Activated naive CD4-positive, alpha-beta T cell treated with anti-CD3 and anti-CD28 coated beads for 36 hours (primary cell): ENCODE measurements around the gene SLC35B1. TPM values are rescaled to one million over a fixed set of nuclear protein-coding genes. Genes with fewer than 3 reads are reported as not detected.

ENCODE experiments used
- CTCF ChIA-PET: fragments of 350-600 bp; sonication (Branson Sonifier 250); formaldehyde crosslinking; loops from one replicate; lab custom pipeline; 2021; ENCODE audit warnings: antibody characterized with exemption; lab: Charles Lee
- DNase-seq: peaks from one replicate; pipeline ENCODE4 v3.0.0-alpha.2; 2020
- H3K27ac Mint-ChIP-seq: one replicate; pipeline ENCODE4 v1.8.0; 2021; ENCODE audit warnings: mild to moderate bottlenecking, mixed read lengths
- H3K27me3 Mint-ChIP-seq: one replicate; pipeline ENCODE4 v1.8.0; 2021; ENCODE audit warnings: low read depth, mixed read lengths
- H3K36me3 Mint-ChIP-seq: one replicate; pipeline ENCODE4 v1.8.0; 2021; ENCODE audit warnings: low read depth, mixed read lengths
- H3K4me1 Mint-ChIP-seq: one replicate; pipeline ENCODE4 v1.8.0; 2021; ENCODE audit warnings: low read depth, mixed read lengths
- H3K4me3 Mint-ChIP-seq: one replicate; pipeline ENCODE4 v1.8.0; 2021; ENCODE audit warnings: mild to moderate bottlenecking, moderate library complexity, mixed read lengths
- H3K9me3 Mint-ChIP-seq: one replicate; pipeline ENCODE4 v1.8.0; 2021; ENCODE audit warnings: mixed read lengths
- intact Hi-C: fragments of 100-400 bp; cut with micrococcal nuclease; formaldehyde crosslinking; loops from one replicate; pipeline ENCODE4 v1.15.1; 2023
- total RNA-seq, 2 experiments: library from RNA; stranded (reverse); gene quantifications; one replicate each; pipeline ENCODE4 v1.2.3, GENCODE V29; 2021

SLC35B1 gene
- total RNA-seq, 2 experiments from 2014 or later, result 35.3 to 39.5 TPM

- peak; percentile 46 for DNase-seq
- Mint-ChIP-seq H3K36me3 (peaks cover 7% of the 10 kb centered on the region), H3K27me3 (no peaks in the 10 kb centered on the region), H3K4me3 (peak overlapping the region; percentile 55), H3K4me1 (peaks cover 74% of the 10 kb centered on the region), H3K9me3 (no peaks in the 10 kb centered on the region), H3K27ac (peak overlapping the region; percentile 91)
- CTCF ChIA-PET, result interaction anchor here (0.6 to 3.7 kb wide), 5 partner anchors 9 to 535 kb away, joined by 3 to 13 read pairs (median 4); partner anchors contain the start of genes NXPH3 and SLC35B1
- intact Hi-C loops, result loop anchor here (10.0 kb wide), 1 partner anchor 402 kb away; no protein-coding TSS in a partner anchor
Measured at GRCh38 chr17:49746791-49747490, 39.2 kb upstream of the SLC35B1 start.

- CTCF ChIA-PET, result interaction anchor here (3.7 kb wide), 1 partner anchor 30 kb away, joined by 13 read pairs; no protein-coding TSS in a partner anchor
Measured at GRCh38 chr17:49745175-49746139, 37.7 kb upstream of the SLC35B1 start.

GRCh38 chr17:49742166-49742638 lies 34.4 kb upstream of the SLC35B1 start:
- Mint-ChIP-seq H3K4me3 (peak overlapping the region; percentile 58), H3K4me1 (peaks cover 87% of the 10 kb centered on the region), H3K27me3 (no peaks in the 10 kb centered on the region), H3K36me3 (peaks cover 9% of the 10 kb centered on the region), H3K27ac (peak overlapping the region; percentile 99), H3K9me3 (no peaks in the 10 kb centered on the region)
- intact Hi-C loops, result loop anchor here (10.0 kb wide), 1 partner anchor 397 kb away; no protein-coding TSS in a partner anchor
- CTCF ChIA-PET, result interaction anchor here (0.6 to 3.5 kb wide), 3 partner anchors 22 to 116 kb away, joined by 3 to 10 read pairs (median 3); partner anchors contain the start of gene FAM117A
- no peak for DNase-seq

More at GRCh38 chr17:49745175-49746139, 37.7 kb upstream of the SLC35B1 start:
- peaks cover 7% of the 10 kb centered on the region for H3K36me3 Mint-ChIP-seq
- H3K4me3 Mint-ChIP-seq, result no peak overlapping the region
- no peaks in the 10 kb centered on the region for H3K27me3 Mint-ChIP-seq
- peaks cover 88% of the 10 kb centered on the region for H3K4me1 Mint-ChIP-seq
- no peaks in the 10 kb centered on the region for H3K9me3 Mint-ChIP-seq
- DNase-seq, result no peak
- intact Hi-C loops, result loop anchor here (10.0 kb wide), 1 partner anchor 401 kb away; no protein-coding TSS in a partner anchor
- H3K27ac Mint-ChIP-seq, result peak overlapping the region; percentile 91

GRCh38 chr17:49741692-49742076 lies 33.9 kb upstream of the SLC35B1 start:
- H3K4me1 Mint-ChIP-seq, result peaks cover 86% of the 10 kb centered on the region
- H3K9me3 Mint-ChIP-seq, result no peaks in the 10 kb centered on the region
- peaks cover 9% of the 10 kb centered on the region for H3K36me3 Mint-ChIP-seq
- H3K27ac Mint-ChIP-seq, result peak overlapping the region; percentile 99
- intact Hi-C loops, result loop anchor here (2.0 to 10.0 kb wide), 2 partner anchors 63 to 397 kb away; partner anchors contain the start of gene SPOP
- H3K27me3 Mint-ChIP-seq, result no peaks in the 10 kb centered on the region
- H3K4me3 Mint-ChIP-seq, result peak overlapping the region; percentile 84
- CTCF ChIA-PET, result interaction anchor here (3.5 kb wide), 1 partner anchor 23 kb away, joined by 10 read pairs; the partner anchor contains the start of gene FAM117A
- DNase-seq, result no peak

GRCh38 chr17:49741009-49741691 lies 33.4 kb upstream of the SLC35B1 start:
- CTCF ChIA-PET, result interaction anchor here (0.9 to 3.5 kb wide), 2 partner anchors 23 to 33 kb away, joined by 3 to 10 read pairs; partner anchors contain the start of gene FAM117A
- no peak for DNase-seq
- intact Hi-C loops, result loop anchor here (2.0 to 10.0 kb wide), 2 partner anchors 62 to 396 kb away; partner anchors contain the start of gene SPOP
- Mint-ChIP-seq H3K36me3 (peaks cover 9% of the 10 kb centered on the region), H3K4me1 (peaks cover 85% of the 10 kb centered on the region), H3K27ac (peak overlapping the region; percentile 99), H3K4me3 (peak overlapping the region; percentile 84), H3K27me3 (no peaks in the 10 kb centered on the region), H3K9me3 (no peaks in the 10 kb centered on the region)

GRCh38 chr17:49739641-49740271 lies 32.0 kb upstream of the SLC35B1 start:
- H3K4me3 Mint-ChIP-seq, result peak overlapping the region; percentile 84
- H3K27ac Mint-ChIP-seq, result peak overlapping the region; percentile 99
- H3K36me3 Mint-ChIP-seq, result peaks cover 5% of the 10 kb centered on the region
- DNase-seq, result peak; percentile 92
- H3K27me3 Mint-ChIP-seq, result no peaks in the 10 kb centered on the region
- peaks cover 73% of the 10 kb centered on the region for H3K4me1 Mint-ChIP-seq
- CTCF ChIA-PET, result interaction anchor here (0.5 to 0.9 kb wide), 4 partner anchors 9 to 128 kb away, joined by 3 to 4 read pairs (median 4); no protein-coding TSS in a partner anchor
- intact Hi-C loops, result loop anchor here (1.0 to 10.0 kb wide), 9 partner anchors 10 to 547 kb away; partner anchors contain the start of genes FAM117A, PPP1R9B and SPOP
- no peaks in the 10 kb centered on the region for H3K9me3 Mint-ChIP-seq

- Mint-ChIP-seq H3K36me3 (peaks cover 8% of the 10 kb centered on the region), H3K4me1 (peaks cover 71% of the 10 kb centered on the region), H3K27me3 (no peaks in the 10 kb centered on the region), H3K4me3 (no peak overlapping the region), H3K27ac (peak overlapping the region; percentile 99), H3K9me3 (no peaks in the 10 kb centered on the region)
- CTCF ChIA-PET, result interaction anchor here (1.8 to 2.1 kb wide), 2 partner anchors 23 to 30 kb away, joined by 8 read pairs; no protein-coding TSS in a partner anchor
- intact Hi-C loops, result loop anchor here (1.0 to 5.0 kb wide), 7 partner anchors 11 to 546 kb away; partner anchors contain the start of genes FAM117A and PPP1R9B
- DNase-seq, result no peak
Measured at GRCh38 chr17:49738456-49739163, 30.8 kb upstream of the SLC35B1 start.

GRCh38 chr17:49734515-49735490 lies 27.0 kb upstream of the SLC35B1 start:
- Mint-ChIP-seq H3K4me3 (no peak overlapping the region), H3K27me3 (no peaks in the 10 kb centered on the region), H3K36me3 (peaks cover 10% of the 10 kb centered on the region), H3K9me3 (no peaks in the 10 kb centered on the region), H3K27ac (peak overlapping the region; percentile 14), H3K4me1 (peaks cover 59% of the 10 kb centered on the region)
- CTCF ChIA-PET, result interaction anchor here (1.0 kb wide), 1 partner anchor 20 kb away, joined by 3 read pairs; no protein-coding TSS in a partner anchor
- intact Hi-C loops, result loop anchor here (5.0 kb wide), 2 partner anchors 417 to 543 kb away; partner anchors contain the start of gene PPP1R9B
- DNase-seq, result no peak

- no peak overlapping the region for H3K27ac Mint-ChIP-seq
- H3K36me3 Mint-ChIP-seq, result peaks cover 14% of the 10 kb centered on the region
- H3K4me1 Mint-ChIP-seq, result peaks cover 48% of the 10 kb centered on the region
Measured at GRCh38 chr17:49731435-49731831, 23.7 kb upstream of the SLC35B1 start.

More at GRCh38 chr17:49731435-49731831, 23.7 kb upstream of the SLC35B1 start:
- CTCF ChIA-PET, result interaction anchor here (1.9 kb wide), 1 partner anchor 16 kb away, joined by 6 read pairs; no protein-coding TSS in a partner anchor
- H3K27me3 Mint-ChIP-seq, result no peaks in the 10 kb centered on the region
- H3K9me3 Mint-ChIP-seq, result no peaks in the 10 kb centered on the region
- intact Hi-C loops, result no loop called here
- no peak overlapping the region for H3K4me3 Mint-ChIP-seq
- no peak for DNase-seq
